Keratinocyte (primary cell): ENCODE data around the gene TRPM3.

ENCODE experiments used
- EZH2 ChIP-seq: IDR thresholded peaks from one replicate; pipeline ENCODE4 v1.6.1; 2012; ENCODE audit warnings: inconsistent platforms, mild to moderate bottlenecking, low read length, moderate library complexity
- TF ChIP-seq, protein P1 (sequence below), 3 experiments: IDR thresholded peaks in 1 of 3; conservative IDR thresholded peaks in 1 of 3; optimal IDR thresholded peaks in 1 of 3; 2 replicates in 2 of 3; 3 replicates in 1 of 3; pipeline versions ENCODE3 to v1.5.1; 2011; ENCODE audit warnings: low read length in 3 of 3, mild to moderate bottlenecking in 3 of 3, moderate library complexity in 2 of 3, control low read depth in 1 of 3, inconsistent platforms in 1 of 3; ENCODE audit not compliant: insufficient read depth in 2 of 3; ENCODE audit errors: extremely low read depth in 1 of 3

DNA sequence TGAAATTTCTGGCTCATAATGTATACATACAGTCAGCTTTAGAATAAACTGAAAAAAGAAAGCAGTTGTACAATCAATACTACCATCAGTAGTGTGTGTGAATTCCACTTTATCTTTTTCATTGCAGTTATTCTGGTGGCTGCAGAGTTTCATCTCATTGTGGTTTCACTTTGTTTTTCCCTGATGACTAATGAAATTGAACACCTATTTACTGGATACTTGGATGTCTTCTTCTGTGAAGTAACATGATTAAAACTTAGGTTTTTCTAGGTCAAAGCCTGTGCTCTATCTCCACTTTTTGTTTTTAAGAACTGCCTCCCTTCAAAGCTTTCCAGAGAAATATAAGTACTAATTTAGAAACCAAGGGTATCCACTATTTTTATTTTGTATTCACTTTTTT lies 174.3 kb downstream of the TRPM3 start:
- TF ChIP-seq, protein P1, sequence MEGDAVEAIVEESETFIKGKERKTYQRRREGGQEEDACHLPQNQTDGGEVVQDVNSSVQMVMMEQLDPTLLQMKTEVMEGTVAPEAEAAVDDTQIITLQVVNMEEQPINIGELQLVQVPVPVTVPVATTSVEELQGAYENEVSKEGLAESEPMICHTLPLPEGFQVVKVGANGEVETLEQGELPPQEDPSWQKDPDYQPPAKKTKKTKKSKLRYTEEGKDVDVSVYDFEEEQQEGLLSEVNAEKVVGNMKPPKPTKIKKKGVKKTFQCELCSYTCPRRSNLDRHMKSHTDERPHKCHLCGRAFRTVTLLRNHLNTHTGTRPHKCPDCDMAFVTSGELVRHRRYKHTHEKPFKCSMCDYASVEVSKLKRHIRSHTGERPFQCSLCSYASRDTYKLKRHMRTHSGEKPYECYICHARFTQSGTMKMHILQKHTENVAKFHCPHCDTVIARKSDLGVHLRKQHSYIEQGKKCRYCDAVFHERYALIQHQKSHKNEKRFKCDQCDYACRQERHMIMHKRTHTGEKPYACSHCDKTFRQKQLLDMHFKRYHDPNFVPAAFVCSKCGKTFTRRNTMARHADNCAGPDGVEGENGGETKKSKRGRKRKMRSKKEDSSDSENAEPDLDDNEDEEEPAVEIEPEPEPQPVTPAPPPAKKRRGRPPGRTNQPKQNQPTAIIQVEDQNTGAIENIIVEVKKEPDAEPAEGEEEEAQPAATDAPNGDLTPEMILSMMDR (optimal IDR thresholded peaks at IDR 0.05 in 1 of 3, IDR thresholded peaks at IDR 0.05 in 1 of 3, conservative IDR thresholded peaks at IDR 0.05 in 1 of 3; ENCODE audit: extremely low read depth in 1 of 3, insufficient read depth in 2 of 3, low read length in 3 of 3): no peak
- TF ChIP-seq EZH2: no peak
